WTC11 (cell line): ENCODE data around the gene ATG4C.
"Not testable (repeated sequence)": the region's sequence is repeated elsewhere in the genome, so short reads cannot be mapped to it uniquely, and the experiment has no call there.

ENCODE experiments used
- HMGA2 ChIP-seq: fragments of 250-450 bp; sonication (Bioruptor Pico); IDR thresholded peaks from 2 replicates; pipeline ENCODE4 v1.4.0; 2021; ENCODE audit warnings: mild to moderate bottlenecking, moderate library complexity
- TF ChIP-seq, protein P1 (sequence below): sonication (generic); formaldehyde crosslinking; IDR thresholded peaks from 2 replicates; pipeline ENCODE4 v1.8.0; 2022; ENCODE audit warnings: mild to moderate bottlenecking, missing genetic modification reagents
- TF ChIP-seq, protein P2 (sequence below): sonication (generic); formaldehyde crosslinking; IDR thresholded peaks from 2 replicates; pipeline ENCODE4 v1.8.0; 2022; ENCODE audit warnings: missing genetic modification reagents
- TF ChIP-seq, protein P3 (sequence below): fragments of 200-600 bp; IDR thresholded peaks from 2 replicates; pipeline ENCODE4 v1.8.0; 2022; ENCODE audit warnings: antibody characterized with exemption
- TF ChIP-seq, protein P4 (sequence below): sonication (generic); formaldehyde crosslinking; IDR thresholded peaks from 2 replicates; pipeline ENCODE4 v1.8.0; 2023; ENCODE audit warnings: mild to moderate bottlenecking, missing genetic modification reagents

DNA sequence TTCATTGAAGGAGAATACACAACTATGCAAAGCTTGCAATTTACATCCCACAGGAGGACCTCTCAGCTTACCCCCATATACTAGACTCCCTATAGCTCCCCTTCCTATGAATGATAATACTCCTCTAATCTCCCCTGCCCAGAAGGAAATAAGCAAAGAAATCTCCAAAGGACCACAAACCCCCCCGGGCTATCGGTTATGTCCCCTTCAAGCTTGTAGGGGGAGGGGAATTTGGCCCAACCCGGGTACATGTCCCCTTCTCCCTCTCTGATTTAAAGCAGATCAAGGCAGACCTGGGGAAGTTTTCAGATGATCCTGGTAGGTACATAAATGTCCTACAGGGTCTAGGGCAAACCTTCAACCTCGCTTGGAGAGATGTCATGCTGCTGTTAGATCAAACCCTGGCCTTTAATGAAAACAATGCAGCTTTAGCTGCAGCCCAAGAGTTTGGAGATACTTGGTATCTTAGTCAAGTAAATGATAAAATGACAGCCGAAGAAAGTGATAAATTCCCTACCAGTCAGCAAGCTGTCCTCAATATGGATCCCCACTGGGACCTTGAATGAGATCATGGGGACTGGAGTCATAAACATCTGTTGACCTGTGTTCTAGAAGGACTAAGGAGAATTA lies 27.6 kb upstream of the ATG4C start:
- TF ChIP-seq, protein P1, sequence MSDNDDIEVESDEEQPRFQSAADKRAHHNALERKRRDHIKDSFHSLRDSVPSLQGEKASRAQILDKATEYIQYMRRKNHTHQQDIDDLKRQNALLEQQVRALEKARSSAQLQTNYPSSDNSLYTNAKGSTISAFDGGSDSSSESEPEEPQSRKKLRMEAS (CRISPR knock-in tag): not testable (repeated sequence)
- TF ChIP-seq, protein P2, sequence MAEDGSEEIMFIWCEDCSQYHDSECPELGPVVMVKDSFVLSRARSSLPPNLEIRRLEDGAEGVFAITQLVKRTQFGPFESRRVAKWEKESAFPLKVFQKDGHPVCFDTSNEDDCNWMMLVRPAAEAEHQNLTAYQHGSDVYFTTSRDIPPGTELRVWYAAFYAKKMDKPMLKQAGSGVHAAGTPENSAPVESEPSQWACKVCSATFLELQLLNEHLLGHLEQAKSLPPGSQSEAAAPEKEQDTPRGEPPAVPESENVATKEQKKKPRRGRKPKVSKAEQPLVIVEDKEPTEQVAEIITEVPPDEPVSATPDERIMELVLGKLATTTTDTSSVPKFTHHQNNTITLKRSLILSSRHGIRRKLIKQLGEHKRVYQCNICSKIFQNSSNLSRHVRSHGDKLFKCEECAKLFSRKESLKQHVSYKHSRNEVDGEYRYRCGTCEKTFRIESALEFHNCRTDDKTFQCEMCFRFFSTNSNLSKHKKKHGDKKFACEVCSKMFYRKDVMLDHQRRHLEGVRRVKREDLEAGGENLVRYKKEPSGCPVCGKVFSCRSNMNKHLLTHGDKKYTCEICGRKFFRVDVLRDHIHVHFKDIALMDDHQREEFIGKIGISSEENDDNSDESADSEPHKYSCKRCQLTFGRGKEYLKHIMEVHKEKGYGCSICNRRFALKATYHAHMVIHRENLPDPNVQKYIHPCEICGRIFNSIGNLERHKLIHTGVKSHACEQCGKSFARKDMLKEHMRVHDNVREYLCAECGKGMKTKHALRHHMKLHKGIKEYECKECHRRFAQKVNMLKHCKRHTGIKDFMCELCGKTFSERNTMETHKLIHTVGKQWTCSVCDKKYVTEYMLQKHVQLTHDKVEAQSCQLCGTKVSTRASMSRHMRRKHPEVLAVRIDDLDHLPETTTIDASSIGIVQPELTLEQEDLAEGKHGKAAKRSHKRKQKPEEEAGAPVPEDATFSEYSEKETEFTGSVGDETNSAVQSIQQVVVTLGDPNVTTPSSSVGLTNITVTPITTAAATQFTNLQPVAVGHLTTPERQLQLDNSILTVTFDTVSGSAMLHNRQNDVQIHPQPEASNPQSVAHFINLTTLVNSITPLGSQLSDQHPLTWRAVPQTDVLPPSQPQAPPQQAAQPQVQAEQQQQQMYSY: not testable (repeated sequence)
- TF ChIP-seq, protein P3, sequence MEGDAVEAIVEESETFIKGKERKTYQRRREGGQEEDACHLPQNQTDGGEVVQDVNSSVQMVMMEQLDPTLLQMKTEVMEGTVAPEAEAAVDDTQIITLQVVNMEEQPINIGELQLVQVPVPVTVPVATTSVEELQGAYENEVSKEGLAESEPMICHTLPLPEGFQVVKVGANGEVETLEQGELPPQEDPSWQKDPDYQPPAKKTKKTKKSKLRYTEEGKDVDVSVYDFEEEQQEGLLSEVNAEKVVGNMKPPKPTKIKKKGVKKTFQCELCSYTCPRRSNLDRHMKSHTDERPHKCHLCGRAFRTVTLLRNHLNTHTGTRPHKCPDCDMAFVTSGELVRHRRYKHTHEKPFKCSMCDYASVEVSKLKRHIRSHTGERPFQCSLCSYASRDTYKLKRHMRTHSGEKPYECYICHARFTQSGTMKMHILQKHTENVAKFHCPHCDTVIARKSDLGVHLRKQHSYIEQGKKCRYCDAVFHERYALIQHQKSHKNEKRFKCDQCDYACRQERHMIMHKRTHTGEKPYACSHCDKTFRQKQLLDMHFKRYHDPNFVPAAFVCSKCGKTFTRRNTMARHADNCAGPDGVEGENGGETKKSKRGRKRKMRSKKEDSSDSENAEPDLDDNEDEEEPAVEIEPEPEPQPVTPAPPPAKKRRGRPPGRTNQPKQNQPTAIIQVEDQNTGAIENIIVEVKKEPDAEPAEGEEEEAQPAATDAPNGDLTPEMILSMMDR: not testable (repeated sequence)
- TF ChIP-seq, protein P4, sequence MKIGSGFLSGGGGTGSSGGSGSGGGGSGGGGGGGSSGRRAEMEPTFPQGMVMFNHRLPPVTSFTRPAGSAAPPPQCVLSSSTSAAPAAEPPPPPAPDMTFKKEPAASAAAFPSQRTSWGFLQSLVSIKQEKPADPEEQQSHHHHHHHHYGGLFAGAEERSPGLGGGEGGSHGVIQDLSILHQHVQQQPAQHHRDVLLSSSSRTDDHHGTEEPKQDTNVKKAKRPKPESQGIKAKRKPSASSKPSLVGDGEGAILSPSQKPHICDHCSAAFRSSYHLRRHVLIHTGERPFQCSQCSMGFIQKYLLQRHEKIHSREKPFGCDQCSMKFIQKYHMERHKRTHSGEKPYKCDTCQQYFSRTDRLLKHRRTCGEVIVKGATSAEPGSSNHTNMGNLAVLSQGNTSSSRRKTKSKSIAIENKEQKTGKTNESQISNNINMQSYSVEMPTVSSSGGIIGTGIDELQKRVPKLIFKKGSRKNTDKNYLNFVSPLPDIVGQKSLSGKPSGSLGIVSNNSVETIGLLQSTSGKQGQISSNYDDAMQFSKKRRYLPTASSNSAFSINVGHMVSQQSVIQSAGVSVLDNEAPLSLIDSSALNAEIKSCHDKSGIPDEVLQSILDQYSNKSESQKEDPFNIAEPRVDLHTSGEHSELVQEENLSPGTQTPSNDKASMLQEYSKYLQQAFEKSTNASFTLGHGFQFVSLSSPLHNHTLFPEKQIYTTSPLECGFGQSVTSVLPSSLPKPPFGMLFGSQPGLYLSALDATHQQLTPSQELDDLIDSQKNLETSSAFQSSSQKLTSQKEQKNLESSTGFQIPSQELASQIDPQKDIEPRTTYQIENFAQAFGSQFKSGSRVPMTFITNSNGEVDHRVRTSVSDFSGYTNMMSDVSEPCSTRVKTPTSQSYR: not testable (repeated sequence)
- not testable (repeated sequence) for TF ChIP-seq HMGA2 (CRISPR knock-in tag)
